Gastroesophageal sphincter (tissue), 3 donors: ENCODE results near the gene GARIN5B.

Source experiments
- EP300 ChIP-seq: sonication (generic); formaldehyde crosslinking; IDR thresholded peaks from one replicate; pipeline ENCODE4 v1.6.1; 2017; ENCODE audit warnings: antibody characterized with exemption, mild to moderate bottlenecking
- POLR2A ChIP-seq, 2 donors: fragments of 450-650 bp; IDR thresholded peaks; one replicate each; pipeline ENCODE4 v1.6.1; 2017; ENCODE audit warnings: antibody characterized with exemption in 2 of 2, mild to moderate bottlenecking in 2 of 2, moderate library complexity in 1 of 2
- POLR2AphosphoS5 ChIP-seq: sonication (generic); formaldehyde crosslinking; IDR thresholded peaks from one replicate; pipeline ENCODE4 v1.6.1; 2017; ENCODE audit warnings: antibody characterized with exemption
- TF ChIP-seq, protein P1 (sequence below), 4 experiments: fragments of 200-600 bp in 2 of 4; fragments of 450-650 bp in 2 of 4; sonication (generic) in 1 of 4; IDR thresholded peaks; one replicate each; pipeline ENCODE4 v1.5.1; 2017 to 2019; ENCODE audit warnings: antibody characterized with exemption in 4 of 4, mild to moderate bottlenecking in 2 of 4, moderate library complexity in 2 of 4

DNA sequence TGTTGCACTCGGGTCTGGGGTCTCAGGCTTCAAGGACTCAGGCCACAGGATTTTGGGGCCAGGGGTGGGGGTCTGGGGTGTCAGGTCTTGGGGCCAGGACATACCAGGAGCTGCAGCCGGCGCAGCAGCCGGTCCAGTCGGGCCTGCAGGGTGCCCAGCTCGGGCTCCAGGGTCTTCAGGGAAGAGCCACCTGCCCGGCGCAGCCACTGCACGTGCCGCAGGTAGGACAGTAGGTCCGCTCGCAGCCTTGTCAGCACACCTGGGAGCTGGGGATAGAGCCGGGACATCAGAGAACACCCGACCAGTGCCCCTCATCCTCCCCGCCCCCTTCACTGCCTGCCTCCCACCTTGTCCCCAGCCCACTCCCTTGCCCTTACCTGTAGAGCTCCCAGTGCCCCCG is 5.0 kb upstream of the GARIN5B start:
- TF ChIP-seq EP300: no peak
- TF ChIP-seq POLR2A (IDR thresholded peaks at IDR 0.05): no peak
- TF ChIP-seq POLR2AphosphoS5: no peak
- TF ChIP-seq, protein P1, sequence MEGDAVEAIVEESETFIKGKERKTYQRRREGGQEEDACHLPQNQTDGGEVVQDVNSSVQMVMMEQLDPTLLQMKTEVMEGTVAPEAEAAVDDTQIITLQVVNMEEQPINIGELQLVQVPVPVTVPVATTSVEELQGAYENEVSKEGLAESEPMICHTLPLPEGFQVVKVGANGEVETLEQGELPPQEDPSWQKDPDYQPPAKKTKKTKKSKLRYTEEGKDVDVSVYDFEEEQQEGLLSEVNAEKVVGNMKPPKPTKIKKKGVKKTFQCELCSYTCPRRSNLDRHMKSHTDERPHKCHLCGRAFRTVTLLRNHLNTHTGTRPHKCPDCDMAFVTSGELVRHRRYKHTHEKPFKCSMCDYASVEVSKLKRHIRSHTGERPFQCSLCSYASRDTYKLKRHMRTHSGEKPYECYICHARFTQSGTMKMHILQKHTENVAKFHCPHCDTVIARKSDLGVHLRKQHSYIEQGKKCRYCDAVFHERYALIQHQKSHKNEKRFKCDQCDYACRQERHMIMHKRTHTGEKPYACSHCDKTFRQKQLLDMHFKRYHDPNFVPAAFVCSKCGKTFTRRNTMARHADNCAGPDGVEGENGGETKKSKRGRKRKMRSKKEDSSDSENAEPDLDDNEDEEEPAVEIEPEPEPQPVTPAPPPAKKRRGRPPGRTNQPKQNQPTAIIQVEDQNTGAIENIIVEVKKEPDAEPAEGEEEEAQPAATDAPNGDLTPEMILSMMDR (IDR thresholded peaks at IDR 0.05): no peak
